AG08396 (cell line): Measurements from ENCODE around the gene GUCD1.
A peak's percentile ranks its signal among the peaks of the same experiment; 100 is the strongest.

Experiments
- DNase-seq: peaks from one replicate; pipeline ENCODE4 v3.0.0; 2012; ENCODE audit warnings: low spot score, mixed read lengths

The GUCD1 gene

DNA sequence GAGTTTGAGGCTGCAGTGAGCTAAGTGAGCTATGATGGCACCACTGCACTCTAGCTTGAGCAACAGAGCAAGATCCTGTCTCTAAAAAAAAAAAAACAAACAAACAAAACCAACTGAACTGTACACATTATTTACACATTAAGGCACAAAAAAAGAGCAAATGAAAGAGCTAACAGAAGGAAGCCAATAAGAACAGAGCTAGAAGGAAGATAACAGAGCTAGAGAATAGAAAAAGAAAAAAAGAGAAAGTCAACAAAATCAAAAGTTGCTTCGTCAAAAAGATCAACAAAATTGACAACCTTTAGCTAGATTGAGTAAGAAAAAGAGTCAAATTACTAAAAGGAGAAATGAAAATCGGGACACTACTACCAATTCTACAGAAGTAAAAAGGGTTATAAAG lies 25.0 kb downstream of the GUCD1 start:
- no peak for DNase-seq

DNA sequence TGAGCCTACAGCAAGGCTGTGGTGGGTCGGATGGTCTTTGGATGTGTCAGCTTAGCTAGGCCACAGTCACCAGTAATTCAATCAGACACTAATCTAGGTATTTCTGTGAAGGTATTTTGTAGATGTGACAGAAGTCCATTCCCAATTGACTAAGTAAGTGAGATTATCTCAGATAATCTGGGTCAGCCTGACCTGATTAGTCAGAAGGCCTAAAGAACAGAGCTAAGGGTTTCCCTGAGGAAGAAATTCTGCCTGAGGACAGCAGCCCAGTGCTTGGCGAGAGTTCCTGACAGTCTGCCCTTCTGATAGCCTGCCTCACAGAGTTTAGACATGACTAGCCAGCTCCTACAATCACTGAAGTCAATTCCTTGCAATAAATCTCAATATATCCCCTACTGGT lies 28.7 kb downstream of the GUCD1 start:
- no peak for DNase-seq

DNA sequence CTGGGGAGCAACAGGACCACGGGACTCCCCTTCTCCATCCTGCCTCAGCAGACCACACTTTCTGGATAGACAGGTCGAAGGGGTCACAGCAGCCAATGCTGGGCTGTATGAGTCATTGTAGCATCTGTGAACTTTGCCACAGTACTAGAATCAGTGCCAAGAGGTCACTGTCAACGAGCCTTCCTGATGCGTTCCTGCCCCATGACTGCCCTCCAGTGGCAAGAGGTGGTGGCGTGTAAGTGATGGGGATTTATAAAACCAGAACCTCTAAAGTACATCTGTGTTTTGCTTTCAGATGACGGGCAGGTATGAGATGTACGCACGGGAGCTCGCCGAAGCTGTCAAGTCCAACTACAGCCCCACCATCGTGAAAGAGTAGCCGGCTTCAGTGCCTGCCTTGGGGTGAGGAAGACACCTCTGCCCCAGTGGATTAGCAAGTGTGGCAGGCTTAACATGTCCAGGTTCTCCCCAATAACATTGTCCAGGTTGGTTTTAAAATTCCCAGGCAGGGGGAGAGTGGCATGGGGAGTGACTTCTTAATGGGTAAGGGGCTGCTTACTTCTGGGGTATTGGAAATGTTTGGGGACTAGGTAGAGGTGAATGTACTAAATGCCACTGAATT lies 29.4 kb downstream of the GUCD1 start:
- DNase-seq = peak; percentile 78

DNA sequence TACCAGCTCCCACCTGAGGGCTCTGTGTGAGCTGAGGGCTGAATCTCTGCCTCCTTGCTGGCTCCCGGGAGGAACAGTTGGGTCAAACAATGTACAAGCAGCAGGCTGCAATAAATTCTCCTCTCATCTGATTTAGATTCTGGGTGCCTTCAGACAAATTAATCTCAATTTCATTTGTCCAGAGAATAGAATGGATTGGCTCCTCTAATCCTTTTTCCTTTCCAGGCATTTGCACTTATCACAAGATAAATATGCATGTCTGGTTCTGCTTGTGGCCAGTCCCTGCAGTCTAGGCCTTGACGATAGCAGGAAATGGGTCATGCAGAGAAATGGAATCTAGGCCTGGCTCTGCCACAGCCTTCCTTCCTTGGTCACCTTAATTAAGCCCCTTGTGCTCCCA lies 31.1 kb downstream of the GUCD1 start:
- no peak for DNase-seq

DNA sequence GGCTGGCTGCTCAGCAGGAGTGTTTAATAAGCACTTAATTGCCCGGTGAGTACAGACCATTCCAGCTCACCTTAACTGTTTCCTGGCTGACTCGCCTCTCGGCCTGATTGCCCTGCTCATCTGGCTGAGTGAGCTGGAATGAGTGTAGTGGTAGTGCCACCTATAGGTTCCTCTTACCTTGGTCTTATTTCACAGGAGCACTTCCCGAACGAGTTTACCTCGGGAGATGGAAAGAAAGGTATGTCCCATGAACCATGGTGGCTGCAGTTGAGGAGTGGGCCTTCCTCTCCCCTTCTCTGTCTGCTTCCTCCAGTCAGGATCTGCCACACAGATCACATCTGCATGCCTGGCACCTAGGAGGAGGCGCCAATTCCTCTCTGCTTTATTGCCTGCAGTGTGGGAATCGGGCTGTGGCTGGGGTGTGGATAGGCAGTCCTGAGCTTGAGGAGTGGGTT lies 33.1 kb downstream of the GUCD1 start:
- peak; percentile 32 for DNase-seq

DNA sequence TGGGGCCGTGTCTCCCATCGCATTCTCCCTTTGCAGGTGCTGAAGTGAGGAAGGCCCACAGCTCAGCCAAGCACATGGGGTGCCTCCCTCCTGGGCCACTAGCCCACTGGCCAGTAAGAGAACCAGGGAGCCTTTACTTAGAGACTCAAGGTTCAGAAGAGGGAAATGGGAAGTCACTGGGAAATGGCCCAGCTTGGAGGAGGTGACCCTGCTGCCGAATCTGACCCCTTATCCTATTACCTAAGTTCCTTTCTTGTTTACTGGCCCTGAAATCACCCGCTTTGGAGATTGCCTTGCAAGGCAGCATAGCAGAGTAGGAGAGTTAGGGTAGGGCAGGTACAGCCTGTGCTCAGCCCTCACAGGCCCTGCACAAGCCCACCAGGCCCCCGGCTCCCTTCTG lies 35.4 kb downstream of the GUCD1 start:
- no peak for DNase-seq

DNA sequence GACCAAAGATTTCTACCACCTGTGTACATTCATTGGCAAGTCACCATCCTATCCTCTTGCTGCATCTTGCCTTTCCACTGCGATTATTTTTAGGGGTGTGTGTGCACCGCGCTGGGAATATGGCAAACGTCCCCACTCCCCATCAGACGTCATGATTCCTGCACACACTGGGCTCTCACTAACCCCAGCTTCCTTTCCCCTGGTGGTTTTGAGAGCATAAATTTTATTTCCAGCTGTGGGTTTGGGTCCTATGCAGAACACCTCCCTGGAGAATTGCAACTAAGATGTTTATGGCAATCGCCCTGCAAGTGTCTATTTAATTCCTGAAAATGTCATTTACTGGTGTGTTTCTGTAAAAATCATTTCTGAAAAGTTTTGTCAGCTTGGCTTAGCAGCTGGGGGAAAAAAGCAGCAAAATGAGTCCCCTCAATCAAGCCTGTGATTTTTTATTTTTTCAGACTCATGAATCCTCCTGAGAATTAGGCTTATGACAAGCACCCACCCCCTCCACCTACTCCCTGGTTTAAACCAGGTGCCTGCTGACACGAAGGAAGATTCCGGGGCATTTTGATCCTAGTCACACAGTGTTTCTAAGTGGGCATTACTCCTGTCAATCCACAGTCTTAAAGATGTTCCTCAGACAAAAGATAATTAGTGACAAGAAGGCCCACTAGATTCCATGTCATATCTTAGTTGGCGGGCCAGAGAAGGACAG lies 36.0 kb downstream of the GUCD1 start:
- DNase-seq = no peak

DNA sequence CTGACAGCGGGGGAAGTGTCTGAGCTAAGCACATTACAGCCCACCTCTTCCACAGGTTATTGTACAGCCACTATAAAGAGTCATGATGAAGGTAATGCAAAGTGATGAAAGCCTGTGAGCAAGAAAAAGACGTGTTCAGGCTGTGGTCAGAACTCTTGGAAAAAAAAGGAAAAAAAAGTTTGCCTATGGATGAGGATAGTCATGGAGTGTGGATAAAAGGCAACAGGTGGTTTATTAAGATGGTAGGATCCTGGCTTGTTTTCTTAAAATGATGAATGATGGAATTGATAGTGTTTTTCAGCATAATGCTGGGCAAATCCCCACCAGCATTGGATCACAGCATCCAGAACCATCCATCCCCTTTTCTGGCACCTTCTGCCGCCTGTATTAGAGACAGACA lies 36.7 kb downstream of the GUCD1 start:
- DNase-seq = no peak

DNA sequence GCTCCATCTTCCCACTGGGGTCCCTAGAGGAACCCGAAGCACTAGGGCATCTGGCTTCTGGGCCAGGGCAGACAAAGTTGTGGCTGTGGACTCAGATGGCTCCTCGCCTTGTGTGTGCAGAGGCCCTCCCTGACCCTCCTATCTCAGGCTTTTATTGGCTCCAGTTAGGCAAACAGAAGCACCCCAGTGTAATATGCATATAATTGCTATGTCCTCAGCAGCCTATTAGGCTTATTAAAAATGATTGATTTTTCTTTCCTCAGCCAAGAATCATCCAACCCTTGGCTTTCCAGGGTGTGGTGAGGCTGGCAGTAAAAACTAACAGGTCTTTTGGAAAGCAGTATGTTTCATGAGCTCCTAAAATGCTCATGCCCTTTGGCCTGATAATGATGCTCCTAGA lies 37.5 kb downstream of the GUCD1 start:
- DNase-seq = no peak

DNA sequence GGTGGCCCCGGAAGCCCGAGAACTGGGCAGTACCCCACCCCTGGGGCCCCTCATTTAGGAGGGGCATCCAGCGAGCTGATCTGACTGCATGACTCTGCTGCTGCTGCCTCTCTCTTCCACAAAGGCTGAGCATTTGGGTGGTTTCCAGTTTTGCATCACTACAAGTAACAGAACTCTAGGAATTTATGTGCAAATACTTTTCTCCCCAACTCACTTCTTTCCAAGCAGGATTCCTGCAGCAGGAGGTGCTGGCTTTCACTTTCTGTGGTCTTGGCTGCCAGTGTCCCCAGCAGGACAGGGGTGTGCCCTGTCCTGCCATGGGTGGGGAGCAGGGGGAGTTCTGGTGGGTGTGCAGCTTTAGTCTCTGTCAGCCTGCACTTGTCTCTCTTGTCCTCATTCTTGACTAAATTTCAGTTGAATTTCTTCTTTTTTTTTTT lies 38.6 kb downstream of the GUCD1 start:
- DNase-seq = peak; percentile 85

DNA sequence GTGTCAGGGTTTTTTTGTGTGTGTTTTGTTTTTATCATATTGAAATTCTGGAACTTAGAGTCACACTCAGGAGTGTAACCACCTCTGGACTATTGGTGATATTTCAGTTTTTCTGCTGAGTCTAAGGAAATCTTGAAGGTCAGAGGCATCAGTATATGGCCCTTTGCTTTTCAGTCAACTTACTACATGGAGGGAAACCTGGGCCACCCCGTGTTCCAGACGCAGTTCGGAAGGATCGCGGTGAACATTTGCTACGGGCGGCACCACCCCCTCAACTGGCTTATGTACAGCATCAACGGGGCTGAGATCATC lies 40.0 kb downstream of the GUCD1 start:
- no peak for DNase-seq

DNA sequence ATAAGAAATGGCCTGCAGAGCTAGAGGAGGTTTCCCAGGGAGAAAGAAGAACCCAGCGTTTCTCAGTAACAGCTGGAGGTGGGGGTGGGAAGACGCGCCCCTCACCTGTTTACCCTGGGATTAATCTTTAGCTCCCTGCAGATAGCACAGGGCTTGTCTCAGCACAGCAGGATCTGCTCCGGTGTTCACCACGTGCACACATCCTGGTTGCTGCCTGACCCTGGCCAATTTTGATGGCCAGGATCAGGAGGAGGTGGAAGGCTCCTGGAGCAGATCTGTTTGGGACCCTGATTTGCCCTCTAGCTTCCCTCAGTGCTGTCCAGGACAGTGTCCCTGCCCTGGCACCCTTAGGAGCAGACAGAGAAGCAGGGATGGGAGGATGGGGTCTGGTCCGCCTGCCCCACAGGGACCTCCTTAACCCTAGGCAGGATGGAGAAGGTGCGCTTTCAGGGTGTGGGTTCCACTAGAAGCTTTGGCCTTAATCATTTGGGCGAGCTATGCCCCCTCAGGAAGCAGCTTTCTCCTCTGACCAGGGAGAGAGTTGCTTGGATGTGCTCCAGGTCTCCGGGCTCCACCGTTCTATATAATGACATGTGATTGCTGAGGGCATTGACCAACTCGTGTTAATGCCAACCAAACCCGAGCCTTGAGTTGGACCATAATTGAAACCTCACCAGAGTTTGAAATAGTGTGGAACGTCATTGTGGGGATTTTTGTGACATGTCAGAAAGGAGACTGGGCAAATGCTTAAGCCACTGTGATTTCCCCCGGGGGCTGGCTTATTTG lies 40.5 kb downstream of the GUCD1 start:
- no peak for DNase-seq

DNA sequence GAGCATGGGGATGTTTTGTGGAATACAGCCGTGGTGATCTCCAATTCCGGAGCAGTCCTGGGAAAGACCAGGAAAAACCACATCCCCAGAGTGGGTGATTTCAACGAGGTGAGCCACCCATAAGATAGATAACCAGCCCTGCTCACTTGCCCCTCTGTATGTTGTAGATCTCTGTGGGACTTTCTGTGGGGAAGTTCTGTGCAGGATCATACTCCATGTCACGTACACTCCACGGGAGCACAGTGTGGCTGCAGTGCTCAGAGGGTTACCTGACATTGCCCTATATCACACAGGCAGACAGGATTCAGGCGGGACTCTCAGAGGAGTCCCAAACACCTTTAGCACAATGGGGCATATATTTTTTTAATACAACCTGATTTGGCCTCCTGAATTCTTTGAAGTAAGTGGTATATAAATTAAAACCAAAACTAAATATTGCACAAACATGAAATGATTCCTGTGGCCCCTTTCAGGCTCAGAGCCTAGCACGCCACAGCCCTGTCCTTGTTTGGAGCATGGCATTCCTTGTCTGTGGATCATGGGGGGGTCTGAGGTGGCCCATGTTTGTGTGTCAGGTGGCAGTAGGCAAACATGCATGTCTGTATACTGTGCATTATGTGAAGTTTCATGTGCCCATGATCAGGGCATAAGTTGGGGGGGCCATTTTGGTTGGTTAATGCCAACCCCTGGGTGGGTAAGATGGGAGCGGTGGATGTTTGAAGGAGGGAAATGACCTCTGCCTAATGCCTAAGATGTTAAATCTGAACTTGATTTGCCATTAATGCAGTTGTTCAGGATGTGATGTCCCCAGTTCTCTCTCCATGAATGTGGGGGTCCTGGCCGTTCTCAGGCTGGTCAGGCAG lies 41.3 kb downstream of the GUCD1 start:
- DNase-seq = no peak

DNA sequence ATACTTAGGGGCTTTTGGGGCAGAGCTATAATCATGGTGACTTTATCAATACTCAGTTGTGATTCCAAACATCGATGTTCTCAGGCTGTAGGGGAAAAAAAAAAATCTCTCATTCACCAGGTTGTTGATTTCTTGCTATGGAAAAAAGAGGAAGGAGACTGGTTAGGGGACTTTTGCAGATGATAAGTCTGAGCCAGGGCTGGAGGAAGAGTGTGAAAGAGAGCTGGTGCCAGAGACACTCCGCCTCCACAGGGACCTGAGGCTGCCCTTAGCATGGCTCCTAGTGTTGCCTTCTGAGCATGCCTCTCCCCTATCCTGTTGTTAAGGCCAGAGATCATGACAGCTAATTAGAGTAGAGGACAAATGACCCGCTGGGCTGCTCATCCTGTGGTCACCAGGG lies 42.9 kb downstream of the GUCD1 start:
- DNase-seq = no peak

DNA sequence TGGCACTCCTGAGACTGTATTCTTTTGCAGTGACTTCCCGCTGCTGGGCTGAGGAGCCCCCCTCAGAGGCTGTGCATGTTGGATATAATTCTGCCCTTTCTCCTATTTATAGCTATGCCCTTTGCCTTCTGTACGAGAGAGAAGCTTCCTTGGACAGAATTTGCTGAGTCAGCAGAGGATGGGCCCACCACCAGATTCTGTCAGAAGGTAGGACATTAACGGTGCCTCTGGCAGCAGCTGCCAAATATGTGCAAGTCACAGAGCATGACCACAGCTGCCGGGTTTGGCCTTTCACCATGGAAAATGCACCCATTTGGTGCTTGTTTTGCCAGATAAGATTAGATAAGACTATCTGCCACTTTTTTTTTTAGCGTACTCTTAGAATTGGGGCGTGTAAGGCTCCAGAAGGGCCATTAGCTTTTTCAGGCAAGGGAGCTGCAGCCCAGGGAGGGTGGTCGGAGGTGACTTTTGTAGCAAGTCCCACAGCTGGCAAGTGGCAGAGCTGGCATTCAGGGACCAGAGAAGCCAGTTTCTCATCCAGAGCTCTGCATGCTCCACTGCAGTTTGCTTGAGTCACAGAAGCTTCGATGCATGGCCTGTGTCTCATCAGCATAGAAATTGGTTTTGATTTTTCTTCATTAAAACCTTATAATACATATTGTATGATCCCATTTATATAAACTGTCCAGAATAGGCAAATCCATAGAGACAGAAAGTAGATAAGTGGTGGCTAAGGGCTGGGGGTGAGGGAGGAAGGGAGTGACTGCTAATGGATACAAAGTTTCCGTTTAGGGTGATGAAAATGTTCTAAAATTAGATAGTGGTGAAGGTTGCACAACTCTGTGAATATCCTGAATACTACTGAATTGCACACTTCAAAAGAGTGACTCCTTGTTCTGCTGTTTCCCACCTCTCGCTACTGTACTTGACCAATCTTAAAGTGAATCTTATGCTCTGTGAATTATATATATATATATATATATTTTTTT lies 44.0 kb downstream of the GUCD1 start:
- peak; percentile 24 for DNase-seq

DNA sequence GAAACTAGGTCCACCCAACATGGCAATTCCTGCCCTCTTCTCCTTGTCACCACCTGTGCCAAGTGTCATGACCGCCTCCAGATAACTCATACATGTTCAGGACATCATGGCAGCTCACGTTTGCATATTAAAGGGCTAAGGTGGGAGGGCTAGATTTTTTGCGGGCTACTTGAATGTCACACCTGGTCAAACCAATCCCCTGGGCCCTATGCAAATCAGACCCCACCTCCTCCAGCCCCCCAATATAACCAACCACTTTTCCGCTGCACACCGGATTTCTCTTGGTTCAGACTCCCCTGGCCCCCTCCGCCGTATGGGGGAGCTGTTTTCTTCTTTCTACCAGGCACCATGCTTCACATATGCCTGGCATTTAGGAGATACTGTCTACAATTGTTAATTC lies 47.2 kb downstream of the GUCD1 start:
- no peak for DNase-seq

DNA sequence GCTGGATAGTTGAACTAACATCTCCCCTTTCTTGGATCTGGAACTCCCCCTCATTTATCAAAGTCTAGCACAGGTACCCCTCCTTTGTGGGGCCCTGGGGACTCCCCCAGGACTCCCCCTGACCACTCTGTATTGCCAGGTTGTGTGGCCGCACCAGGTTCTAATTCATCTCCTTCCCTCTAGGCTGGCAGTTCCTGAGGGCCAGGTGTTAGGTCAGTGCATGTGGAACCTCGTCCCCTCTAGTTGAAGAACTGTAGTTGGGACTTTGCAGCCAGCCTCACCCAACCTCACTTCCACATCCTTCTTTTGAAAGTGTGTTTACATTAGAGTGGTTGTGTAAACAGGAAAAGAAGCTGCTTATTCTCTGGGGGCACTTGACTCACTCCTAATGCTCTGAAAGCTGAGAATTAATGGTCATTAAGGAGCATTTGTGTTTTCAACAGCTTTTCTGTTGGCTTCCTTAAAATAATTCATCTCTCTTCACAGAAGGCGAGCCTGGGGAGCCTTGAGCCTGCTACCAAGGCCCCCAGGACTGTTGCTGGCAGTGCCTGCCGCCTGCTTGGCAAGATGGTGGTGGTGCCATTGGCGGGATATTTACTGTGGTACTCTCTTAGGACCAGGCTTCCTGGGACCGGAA lies 48.0 kb downstream of the GUCD1 start:
- DNase-seq = no peak

DNA sequence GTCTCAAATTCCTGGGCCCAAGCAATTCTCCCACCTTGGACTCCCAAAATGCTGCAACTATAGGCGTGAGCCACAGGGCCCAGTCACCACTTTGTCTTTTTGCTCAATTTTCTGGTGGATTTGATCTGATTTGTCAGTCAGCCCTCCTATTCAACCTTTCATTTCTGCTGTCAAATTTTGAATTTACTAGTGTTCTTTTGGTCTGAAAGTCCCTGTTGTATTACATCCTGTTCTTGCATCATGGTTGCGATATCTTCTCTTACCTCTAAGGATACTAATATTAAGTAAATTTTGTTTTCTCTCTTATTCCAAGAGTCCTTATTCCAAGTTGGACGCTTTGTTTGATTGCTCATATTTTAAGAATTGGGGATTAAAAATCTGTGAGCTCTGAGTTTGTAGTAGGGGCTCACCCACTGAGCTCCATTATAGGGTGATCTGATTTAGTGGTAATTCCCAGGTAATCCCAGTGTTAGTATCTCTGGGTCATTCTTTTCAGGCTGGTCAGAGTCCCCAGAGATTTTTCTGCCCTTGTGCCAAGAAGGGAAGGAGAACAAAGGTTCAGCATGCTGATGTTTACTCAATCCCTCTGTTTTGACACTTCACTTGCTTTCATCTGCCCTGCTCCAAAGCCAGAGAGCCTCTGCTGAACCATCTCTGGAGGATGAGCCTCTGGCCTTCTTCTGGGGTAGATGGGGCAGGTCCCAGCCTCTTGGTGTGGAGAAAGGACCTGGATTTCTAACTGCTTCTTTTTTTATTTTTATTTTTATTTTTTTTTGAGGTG lies 49.8 kb downstream of the GUCD1 start:
- DNase-seq = no peak

DNA sequence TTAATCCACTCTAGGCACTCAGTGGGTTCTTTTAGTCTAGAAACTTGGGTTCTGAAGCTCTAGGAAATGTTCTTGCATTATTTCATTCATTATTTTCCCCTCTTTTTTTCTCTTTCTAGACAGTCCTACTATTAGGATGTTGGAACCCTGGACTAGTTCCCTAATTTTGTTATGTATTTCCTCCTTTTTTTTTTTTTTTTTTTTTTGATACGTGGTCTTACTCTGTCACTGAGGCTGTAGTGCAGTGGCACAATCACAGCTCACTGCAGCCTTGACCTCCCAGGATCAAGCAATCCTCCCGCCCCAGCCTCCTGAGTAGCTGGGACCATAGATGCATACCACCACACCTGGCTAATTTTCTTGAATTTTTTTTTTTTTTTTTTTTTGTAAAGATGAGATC lies 50.4 kb downstream of the GUCD1 start:
- DNase-seq = no peak

DNA sequence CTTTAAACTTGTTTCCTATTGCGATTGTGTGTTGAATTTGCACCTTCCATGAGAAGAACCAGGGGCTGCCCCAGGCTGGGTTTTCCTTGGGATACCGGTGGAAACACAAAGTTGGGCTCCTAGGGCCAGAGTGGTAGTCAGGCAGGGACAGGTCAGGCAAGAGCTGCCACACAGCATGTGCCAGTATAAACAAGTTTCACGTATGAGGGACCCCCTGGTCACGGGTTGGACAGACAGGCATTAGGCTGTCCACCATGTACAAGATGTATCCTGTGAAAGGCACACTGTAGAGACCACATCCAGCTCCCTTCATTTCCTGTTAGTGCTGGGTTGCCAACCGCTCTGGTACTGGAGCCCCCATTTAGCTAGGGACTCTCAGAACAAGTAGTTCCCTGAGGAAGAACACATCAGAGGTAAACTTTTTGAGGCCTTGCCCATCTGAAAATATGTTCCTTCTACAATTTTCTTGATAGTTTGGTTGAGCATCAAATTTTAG lies 51.0 kb downstream of the GUCD1 start:
- DNase-seq = no peak
